Forelimb muscle (tissue), 1 donor: ENCODE measurements around the gene HOXA9. TPM values are rescaled to one million over a fixed set of nuclear protein-coding genes. Genes with fewer than 3 reads are reported as not detected.

Source experiments
- DNase-seq: peaks from one replicate; pipeline ENCODE4 v3.0.0-alpha.2; 2013; ENCODE audit warnings: low read depth
- polyA plus RNA-seq: library from polyadenylated mRNA; unstranded; fragments of 120-200 nt; gene quantifications from one replicate; pipeline ENCODE4 v1.2.1, GENCODE V29; 2013; ENCODE audit not compliant: insufficient read length

HOXA9 gene
- polyA plus RNA-seq, 1 donor, result 25.7 TPM

- no peak for DNase-seq
Observed at GRCh38 chr7:27126596-27127327, 38.6 kb downstream of the HOXA9 start.

GRCh38 chr7:27125986-27126394 lies 39.3 kb downstream of the HOXA9 start:
- no peak for DNase-seq

- DNase-seq, result no peak
Observed at GRCh38 chr7:27124902-27125689, 40.2 kb downstream of the HOXA9 start.

- DNase-seq, result no peak
Observed at GRCh38 chr7:27124096-27124901, 41.0 kb downstream of the HOXA9 start.

- no peak for DNase-seq
Observed at GRCh38 chr7:27123477-27124053, 41.8 kb downstream of the HOXA9 start.

GRCh38 chr7:27123007-27123476 lies 42.3 kb downstream of the HOXA9 start:
- DNase-seq, result no peak

GRCh38 chr7:27122077-27122910 lies 43.0 kb downstream of the HOXA9 start:
- no peak for DNase-seq

GRCh38 chr7:27121684-27122076 lies 43.7 kb downstream of the HOXA9 start:
- DNase-seq, result no peak

GRCh38 chr7:27119412-27119911 lies 45.9 kb downstream of the HOXA9 start:
- DNase-seq, result no peak

GRCh38 chr7:27118580-27118979 lies 46.8 kb downstream of the HOXA9 start:
- no peak for DNase-seq

- DNase-seq, result no peak
Observed at GRCh38 chr7:27117887-27118491, 47.3 kb downstream of the HOXA9 start.

GRCh38 chr7:27116962-27117886 lies 48.1 kb downstream of the HOXA9 start:
- DNase-seq, result no peak

GRCh38 chr7:27116031-27116961 lies 49.0 kb downstream of the HOXA9 start:
- DNase-seq, result no peak

- DNase-seq, result no peak
Observed at GRCh38 chr7:27115221-27116026, 49.9 kb downstream of the HOXA9 start.

GRCh38 chr7:27114881-27115220 lies 50.5 kb downstream of the HOXA9 start:
- DNase-seq, result no peak

- no peak for DNase-seq
Observed at GRCh38 chr7:27113991-27114769, 51.2 kb downstream of the HOXA9 start.
